GM12865 (cell line): Measurements from ENCODE around the gene PMIS2.

Experiments
- DNase-seq: peaks from one replicate; pipeline ENCODE4 v3.0.0; 2010; ENCODE audit warnings: low read depth
- H3K4me3 ChIP-seq: 2 replicates; pipeline ENCODE4 v1.5.1; 2011; ENCODE audit warnings: mild to moderate bottlenecking, low read depth, low read length, control low read depth
- TF ChIP-seq, protein P1 (sequence below): IDR thresholded peaks from 2 replicates; pipeline ENCODE4 v1.5.1; 2011; ENCODE audit warnings: low read length, control low read depth, low read depth, inconsistent platforms; ENCODE audit not compliant: insufficient read depth; ENCODE audit errors: missing control alignments

PMIS2 gene

GRCh38 chr19:35551091-35551810 is 34.7 kb upstream of the PMIS2 start:
- no peak overlapping the region for H3K4me3 ChIP-seq
- DNase-seq = no peak
- TF ChIP-seq, protein P1, sequence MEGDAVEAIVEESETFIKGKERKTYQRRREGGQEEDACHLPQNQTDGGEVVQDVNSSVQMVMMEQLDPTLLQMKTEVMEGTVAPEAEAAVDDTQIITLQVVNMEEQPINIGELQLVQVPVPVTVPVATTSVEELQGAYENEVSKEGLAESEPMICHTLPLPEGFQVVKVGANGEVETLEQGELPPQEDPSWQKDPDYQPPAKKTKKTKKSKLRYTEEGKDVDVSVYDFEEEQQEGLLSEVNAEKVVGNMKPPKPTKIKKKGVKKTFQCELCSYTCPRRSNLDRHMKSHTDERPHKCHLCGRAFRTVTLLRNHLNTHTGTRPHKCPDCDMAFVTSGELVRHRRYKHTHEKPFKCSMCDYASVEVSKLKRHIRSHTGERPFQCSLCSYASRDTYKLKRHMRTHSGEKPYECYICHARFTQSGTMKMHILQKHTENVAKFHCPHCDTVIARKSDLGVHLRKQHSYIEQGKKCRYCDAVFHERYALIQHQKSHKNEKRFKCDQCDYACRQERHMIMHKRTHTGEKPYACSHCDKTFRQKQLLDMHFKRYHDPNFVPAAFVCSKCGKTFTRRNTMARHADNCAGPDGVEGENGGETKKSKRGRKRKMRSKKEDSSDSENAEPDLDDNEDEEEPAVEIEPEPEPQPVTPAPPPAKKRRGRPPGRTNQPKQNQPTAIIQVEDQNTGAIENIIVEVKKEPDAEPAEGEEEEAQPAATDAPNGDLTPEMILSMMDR = no peak

GRCh38 chr19:35552534-35553384 is 33.2 kb upstream of the PMIS2 start:
- TF ChIP-seq, protein P1 = no peak
- H3K4me3 ChIP-seq = no peak overlapping the region
- no peak for DNase-seq

DNA sequence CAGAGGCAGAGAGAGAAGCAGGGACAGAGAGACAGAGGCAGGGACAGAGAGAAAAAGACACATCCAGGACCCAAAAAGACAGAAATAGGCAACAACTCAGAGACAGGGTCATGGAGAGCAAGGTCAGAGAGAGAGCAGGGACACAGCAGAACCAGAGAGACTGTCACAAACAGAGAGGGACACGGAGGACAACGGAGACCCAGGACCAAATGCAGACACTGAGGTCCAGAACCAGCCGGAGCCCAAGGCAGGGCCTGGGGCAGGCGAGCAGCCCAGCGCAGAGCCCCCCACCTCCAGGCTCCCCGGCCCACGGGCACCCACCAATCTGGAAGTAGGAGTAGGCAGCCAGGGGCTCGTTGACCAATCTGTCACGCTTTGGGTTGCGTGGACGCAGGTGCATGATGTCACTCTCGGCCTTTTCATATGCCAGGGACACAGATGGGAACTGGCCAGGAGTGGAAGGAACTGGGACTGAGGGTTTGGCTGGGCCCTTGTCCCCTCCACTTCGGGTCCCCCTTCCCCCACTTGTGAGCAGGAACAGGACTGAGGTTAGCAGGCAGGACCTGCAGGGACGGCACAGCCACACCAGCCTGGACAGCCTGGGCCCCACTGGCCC is 32.5 kb upstream of the PMIS2 start:
- TF ChIP-seq, protein P1 = no peak
- H3K4me3 ChIP-seq = no peak overlapping the region
- DNase-seq = no peak

DNA sequence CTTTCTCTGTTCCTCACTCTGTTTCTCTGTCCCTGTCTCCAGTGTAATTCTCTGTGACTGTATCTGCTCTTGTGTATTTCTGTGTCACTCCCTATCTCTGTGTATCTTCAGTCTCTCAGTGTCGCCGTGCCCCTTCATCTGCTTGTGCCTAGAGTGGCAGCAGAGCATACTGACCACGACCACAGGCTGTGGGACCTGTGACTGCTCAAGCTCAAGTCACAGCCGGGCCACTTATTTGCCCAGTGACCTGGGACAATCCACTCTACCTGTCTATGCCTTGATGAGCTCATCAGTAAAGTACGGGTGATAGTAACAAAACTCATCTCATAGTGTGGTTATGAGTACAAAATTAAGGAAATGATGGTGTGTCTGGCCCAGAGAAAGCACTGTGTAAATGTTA is 31.9 kb upstream of the PMIS2 start:
- TF ChIP-seq, protein P1 = no peak
- H3K4me3 ChIP-seq = no peak overlapping the region
- DNase-seq = no peak

DNA sequence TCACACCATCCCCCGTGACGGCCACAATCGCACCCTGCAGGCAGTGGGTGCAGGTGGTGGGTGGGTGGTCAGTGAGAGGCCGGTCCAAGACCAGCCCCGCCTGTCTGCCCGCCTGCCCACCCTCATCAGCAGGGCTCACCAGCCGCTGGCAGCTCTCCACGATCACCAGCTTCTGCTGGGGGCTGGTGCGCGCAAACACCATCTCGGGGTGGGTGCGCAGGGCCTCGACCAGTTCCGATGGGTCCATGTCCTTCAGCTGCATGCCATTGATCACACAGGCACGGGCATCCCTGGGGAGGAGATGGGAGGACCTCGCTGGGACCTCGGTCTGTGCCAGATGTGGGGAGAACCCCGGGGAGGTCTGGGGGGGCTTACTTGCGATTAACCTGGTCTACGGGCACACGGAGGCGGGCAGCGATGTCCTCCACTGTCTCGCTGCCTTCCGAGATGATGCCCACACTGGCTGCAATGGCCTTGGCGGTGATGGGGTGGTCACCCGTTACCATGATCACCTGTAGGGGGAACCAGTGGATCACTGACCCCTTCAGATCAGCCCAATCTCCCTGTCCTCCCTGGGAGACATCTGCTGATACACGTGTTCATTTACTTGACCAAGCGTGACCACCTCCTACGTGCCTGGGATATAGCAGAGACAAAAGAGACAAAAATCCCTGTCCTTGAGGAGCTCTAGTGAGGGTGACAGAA is 30.5 kb upstream of the PMIS2 start:
- TF ChIP-seq, protein P1 = no peak
- H3K4me3 ChIP-seq = no peak overlapping the region
- DNase-seq = peak; percentile 53

- TF ChIP-seq, protein P1 = no peak
- no peak overlapping the region for H3K4me3 ChIP-seq
- no peak for DNase-seq
These were observed 29.9 kb upstream of the PMIS2 start for GRCh38 chr19:35556025-35556590.
